SU-DHL-6 (cell line): ENCODE results near the gene TSPAN12.
"Not testable (repeated sequence)": the region's sequence is repeated elsewhere in the genome, so short reads cannot be mapped to it uniquely, and the experiment has no call there.

Source experiments
- H2AFZ ChIP-seq: fragments of 200-600 bp; sonication (generic); 2 replicates; pipeline ENCODE4 v1.6.1; 2014; ENCODE audit warnings: low read depth, mild to moderate bottlenecking, moderate library complexity, mixed read lengths, antibody characterized with exemption, low read length; ENCODE audit not compliant: severe bottlenecking
- H3F3A ChIP-seq: fragments of 200-600 bp; shearing (Covaris generic); 2 replicates; pipeline ENCODE4 v1.6.0; 2016; ENCODE audit warnings: antibody characterized with exemption, mild to moderate bottlenecking; ENCODE audit not compliant: insufficient read depth
- H3K27ac ChIP-seq: fragments of 200-600 bp; sonication (generic); 2 replicates; pipeline ENCODE4 v1.5.1; 2016; ENCODE audit warnings: low read depth, mild to moderate bottlenecking, low read length, moderate library complexity, mixed read lengths
- H3K27me3 ChIP-seq: fragments of 200-600 bp; sonication (generic), shearing (Covaris generic); 2 replicates; pipeline ENCODE4 v1.6.0; 2014; ENCODE audit warnings: mild to moderate bottlenecking, low read length
- H3K36me3 ChIP-seq: fragments of 200-600 bp; sonication (generic); 2 replicates; pipeline ENCODE4 v1.6.1; 2014; ENCODE audit warnings: mild to moderate bottlenecking, low read length, mixed read lengths
- H3K4me2 ChIP-seq: fragments of 300-600, 200-600 bp; shearing (Covaris generic), sonication (generic); 2 replicates; pipeline ENCODE4 v1.6.0; 2014; ENCODE audit warnings: low read length, low read depth, mild to moderate bottlenecking; ENCODE audit not compliant: poor library complexity, severe bottlenecking
- H3K4me3 ChIP-seq: fragments of 200-600 bp; sonication (generic); 2 replicates; pipeline ENCODE4 v1.5.1; 2014; ENCODE audit warnings: antibody characterized with exemption, low read length, mild to moderate bottlenecking, mixed read lengths; ENCODE audit not compliant: insufficient read depth, poor library complexity, severe bottlenecking
- H3K79me2 ChIP-seq: fragments of 200-600 bp; sonication (generic); 2 replicates; pipeline ENCODE4 v1.6.1; 2014; ENCODE audit warnings: mild to moderate bottlenecking, low read length, moderate library complexity; ENCODE audit not compliant: insufficient read depth
- H3K9ac ChIP-seq: fragments of 200-600 bp; sonication (generic); 2 replicates; pipeline ENCODE4 v1.7.0; 2014; ENCODE audit warnings: mild to moderate bottlenecking, low read length
- H3K9me2 ChIP-seq: fragments of 200-600 bp; sonication (generic); replicated peaks from 2 replicates; pipeline ENCODE4 v1.6.1; 2014; ENCODE audit warnings: low read length; ENCODE audit not compliant: insufficient read depth
- H3K9me3 ChIP-seq: fragments of 200-600 bp; sonication (generic); 2 replicates; pipeline ENCODE4 v1.6.1; 2014; ENCODE audit warnings: low read length, mixed read lengths; ENCODE audit not compliant: insufficient read depth
- H4K20me1 ChIP-seq: fragments of 200-600 bp; sonication (generic); 2 replicates; pipeline ENCODE4 v1.6.1; 2014; ENCODE audit warnings: low read depth, mild to moderate bottlenecking, antibody characterized with exemption, low read length, moderate library complexity, mixed read lengths
- CTCF ChIP-seq: fragments of 200-600 bp; sonication (generic); IDR thresholded peaks from one replicate; pipeline ENCODE4 v1.5.1; 2017; ENCODE audit warnings: antibody characterized with exemption, mild to moderate bottlenecking, low read length, moderate library complexity; ENCODE audit not compliant: insufficient read depth, poor library complexity, severe bottlenecking
- EZH2phosphoT487 ChIP-seq: fragments of 200-600 bp; sonication (generic), shearing (Covaris generic); conservative IDR thresholded peaks from 2 replicates; pipeline ENCODE4 v1.6.1; 2018; ENCODE audit warnings: mild to moderate bottlenecking, antibody characterized with exemption, low read length, moderate library complexity, mixed read lengths

TSPAN12 gene

GRCh38 chr7:120783273-120783672 lies 74.7 kb downstream of the TSPAN12 start:
- no peak overlapping the region for H3K4me2 ChIP-seq
- H2AFZ ChIP-seq: no peak overlapping the region
- no peaks in the 10 kb centered on the region for H3K79me2 ChIP-seq
- no peaks in the 10 kb centered on the region for H4K20me1 ChIP-seq
- no peaks in the 10 kb centered on the region for H3K36me3 ChIP-seq
- no peak overlapping the region for H3K27ac ChIP-seq
- H3K9me2 ChIP-seq: no peaks in the 10 kb centered on the region
- H3K9me3 ChIP-seq: no peaks in the 10 kb centered on the region
- TF ChIP-seq EZH2phosphoT487: no peak
- no peak for TF ChIP-seq CTCF
- H3K4me3 ChIP-seq: no peak overlapping the region
- H3F3A ChIP-seq: no peaks in the 10 kb centered on the region
- H3K27me3 ChIP-seq: no peaks in the 10 kb centered on the region
- H3K9ac ChIP-seq: no peak overlapping the region

DNA sequence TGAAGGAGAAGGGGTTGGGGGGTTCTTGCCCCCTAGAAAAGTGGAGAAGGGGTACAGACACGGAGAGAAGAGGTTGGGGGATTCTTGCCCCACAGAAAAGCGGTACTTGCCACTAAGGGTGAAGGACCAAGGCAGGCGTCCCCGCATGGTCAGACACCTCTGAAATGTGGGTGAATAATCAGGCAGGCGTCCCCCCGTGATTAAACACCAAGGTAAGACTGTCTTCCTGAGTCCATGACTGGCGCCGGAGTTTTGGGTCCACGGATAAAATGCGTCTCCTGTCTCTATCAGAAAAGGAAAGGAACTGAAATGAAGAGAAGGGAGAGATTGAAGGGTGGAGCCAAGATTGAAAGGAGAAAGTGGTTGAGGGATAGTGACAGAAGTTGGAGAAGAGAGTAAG lies 76.0 kb downstream of the TSPAN12 start:
- not testable (repeated sequence) for H3F3A ChIP-seq, H3K79me2 ChIP-seq, H3K9me2 ChIP-seq, H3K36me3 ChIP-seq, H3K9me3 ChIP-seq, H3K4me2 ChIP-seq, H3K27me3 ChIP-seq, H3K27ac ChIP-seq, H3K9ac ChIP-seq, H3K4me3 ChIP-seq, H4K20me1 ChIP-seq, H2AFZ ChIP-seq

DNA sequence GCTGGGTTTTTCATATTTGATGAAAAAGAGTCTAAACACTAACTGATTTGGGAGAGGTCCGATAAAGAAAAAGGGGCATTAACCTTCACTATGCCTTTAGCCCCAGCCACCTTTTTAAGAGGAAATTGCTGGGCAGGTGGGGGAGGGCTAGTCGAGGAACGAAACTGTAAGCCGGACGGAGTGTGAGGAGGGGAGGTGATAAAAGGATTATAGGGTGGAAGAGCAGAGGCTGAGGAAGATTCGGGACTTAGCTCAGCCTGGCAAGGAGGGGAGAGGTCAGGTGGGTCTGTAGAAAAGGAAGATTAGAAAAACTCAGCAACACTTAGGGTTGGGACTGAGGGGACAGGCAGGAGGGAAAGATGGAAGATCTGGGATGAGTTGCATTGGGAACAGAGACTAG lies 77.0 kb downstream of the TSPAN12 start:
- TF ChIP-seq EZH2phosphoT487: no peak
- Histone ChIP-seq H3K9ac (no peak overlapping the region), H4K20me1 (no peaks in the 10 kb centered on the region), H3F3A (no peaks in the 10 kb centered on the region), H3K27ac (no peak overlapping the region), H3K4me2 (no peak overlapping the region), H3K9me3 (no peaks in the 10 kb centered on the region), H3K79me2 (no peaks in the 10 kb centered on the region), H3K36me3 (no peaks in the 10 kb centered on the region), H3K27me3 (no peaks in the 10 kb centered on the region), H3K4me3 (no peak overlapping the region), H2AFZ (no peak overlapping the region), H3K9me2 (no peaks in the 10 kb centered on the region)

DNA sequence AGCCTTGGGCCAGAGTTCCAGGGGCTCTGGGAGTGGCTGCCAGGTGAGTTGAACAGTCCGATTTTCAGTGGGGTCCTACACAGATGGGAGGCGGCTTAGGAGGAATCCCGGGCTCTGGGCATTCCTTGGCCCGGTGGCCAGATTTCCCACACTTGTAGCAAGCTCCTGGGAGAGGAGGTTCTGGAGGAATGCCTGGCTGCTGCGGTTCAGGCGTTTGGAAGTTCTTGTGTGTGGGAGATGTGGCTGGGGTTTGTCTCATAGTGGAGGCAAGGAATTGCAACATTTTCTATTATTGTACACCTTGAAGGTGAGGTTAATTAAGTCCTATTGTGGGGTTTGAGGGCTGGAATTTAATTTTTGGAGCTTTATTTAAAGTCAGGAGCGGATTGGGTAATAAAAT lies 77.5 kb downstream of the TSPAN12 start:
- H2AFZ ChIP-seq, H3K9me2 ChIP-seq, H3K9ac ChIP-seq: not testable (repeated sequence)

DNA sequence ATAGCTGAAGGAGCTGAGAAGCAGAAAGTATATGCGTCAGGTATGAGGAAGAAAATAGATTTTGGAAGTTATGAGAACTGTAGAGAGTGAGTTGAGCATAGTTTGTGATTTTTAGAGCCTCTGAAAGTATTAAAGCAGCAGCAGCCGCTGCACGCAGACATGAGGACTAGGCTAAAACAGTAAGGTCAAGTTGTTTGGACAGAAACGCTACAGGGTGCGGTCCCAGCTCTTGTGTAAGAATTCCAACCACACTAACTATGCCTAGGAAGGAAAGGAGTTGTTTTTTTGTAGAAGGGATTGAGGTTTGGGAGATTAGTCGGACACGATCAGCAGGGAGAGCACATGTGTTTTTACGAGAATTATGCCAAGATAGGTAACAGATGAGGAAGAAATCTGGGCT lies 78.9 kb downstream of the TSPAN12 start:
- not testable (repeated sequence) for H3K9me2 ChIP-seq, H3F3A ChIP-seq, H4K20me1 ChIP-seq, H3K27me3 ChIP-seq, H3K9me3 ChIP-seq, H3K36me3 ChIP-seq, H3K4me2 ChIP-seq, H3K4me3 ChIP-seq, H3K27ac ChIP-seq, H2AFZ ChIP-seq, H3K79me2 ChIP-seq, H3K9ac ChIP-seq

More for the DNA sequence above, 77.5 kb downstream of the TSPAN12 start:
- H3K4me2 ChIP-seq, H3K79me2 ChIP-seq, H3K9me3 ChIP-seq, H3K27ac ChIP-seq, H3F3A ChIP-seq, H3K36me3 ChIP-seq, H3K27me3 ChIP-seq, H4K20me1 ChIP-seq, H3K4me3 ChIP-seq: not testable (repeated sequence)
